ENCODE data around the gene CRYBB3. TPM values are rescaled to one million over a fixed set of nuclear protein-coding genes. Genes with fewer than 3 reads are reported as not detected.

CRYBB3 gene
- total and polyA plus RNA-seq, 2 of the 4 experiments (the other 2 are of a cell fraction) = not detected

- no peak overlapping the region for H3K56ac ChIP-seq (ENCODE audit: extremely low read depth, insufficient read depth, low read length)
- H3K4ac ChIP-seq (ENCODE audit: low read depth, low read length) = no peak overlapping the region
- H2BK120ac ChIP-seq (ENCODE audit: low read depth, low read length) = no peak overlapping the region
- H3K27ac ChIP-seq (ENCODE audit: insufficient read depth, low read length) = no peak overlapping the region
- H3K4me1 ChIP-seq (ENCODE audit: control insufficient read depth, insufficient read depth, low read length) = no peaks in the 10 kb centered on the region
- H3K9ac ChIP-seq (ENCODE audit: low read depth, low read length) = no peak overlapping the region
- H4K5ac ChIP-seq (ENCODE audit: low read depth, low read length) = no peak overlapping the region
- H4K91ac ChIP-seq (ENCODE audit: insufficient read depth, low read depth, low read length) = no peak overlapping the region
- no peaks in the 10 kb centered on the region for H3K79me1 ChIP-seq (ENCODE audit: low read depth in 1 of 2, low read length in 2 of 2)
- no peak overlapping the region for H2BK5ac ChIP-seq (ENCODE audit: low read depth, low read length, poor library complexity, severe bottlenecking)
- WGBS, 2 experiments (ENCODE audit: extremely low coverage in 2 of 2, insufficient read length in 1 of 2) = no CpG with 5 or more reads among the region's 3 CpGs
- no peaks in the 10 kb centered on the region for H4K20me1 ChIP-seq (ENCODE audit: insufficient read depth, low read length)
- in situ Hi-C loops (cut with MboI; ENCODE audit: low sequenced_read_pairs) = no loop called here
- TF ChIP-seq BHLHE40 (IDR thresholded peaks at IDR 0.05; ENCODE audit: low read depth, low read length) (no peak), MAFK (IDR thresholded peaks at IDR 0.05; ENCODE audit: low read depth, low read length) (no peak), MAZ (IDR thresholded peaks at IDR 0.05; ENCODE audit: borderline replicate concordance, low read depth, low read length) (no peak)
- no peaks in the 10 kb centered on the region for H3K9me1 ChIP-seq (ENCODE audit: insufficient read depth, low read length)
- no peak overlapping the region for H3K23ac ChIP-seq (ENCODE audit: low read depth, low read length)
- no peak overlapping the region for H2AFZ ChIP-seq (replicated peaks; ENCODE audit: low read length, poor library complexity)
- H2AK9ac ChIP-seq (replicated peaks; ENCODE audit: low read depth, low read length, poor library complexity) = no peak overlapping the region
- H3K4me3 ChIP-seq (ENCODE audit: insufficient read depth, low read depth, low read length) = no peak overlapping the region
- ATAC-seq (ENCODE audit: low read depth) (no peak), DNase-seq (no peak)
- H3K14ac ChIP-seq (replicated peaks; ENCODE audit: low read depth, low read length) = no peak overlapping the region
- no peak overlapping the region for H2AK5ac ChIP-seq (ENCODE audit: low read depth, low read length)
- H3K36me3 ChIP-seq (ENCODE audit: control insufficient read depth, insufficient read depth, low read length) = no peaks in the 10 kb centered on the region
- dilution Hi-C loops (cut with HindIII; ENCODE audit: low sequenced_read_pairs, unreplicated experiment) = no loop called here
- intact Hi-C loops (cut with micrococcal nuclease) = no loop called here
- no peak overlapping the region for H3K18ac ChIP-seq (ENCODE audit: low read depth, low read length)
- no peak overlapping the region for H2BK20ac ChIP-seq (ENCODE audit: low read depth, low read length)
- H3K27me3 ChIP-seq (ENCODE audit: control insufficient read depth, insufficient read depth, low read length) = peaks cover 2% of the 10 kb centered on the region; the same call in 1 of the 2 replicates
- no peak overlapping the region for H3K4me2 ChIP-seq (ENCODE audit: low read depth, low read length)
- H2BK15ac ChIP-seq (ENCODE audit: low read depth, low read length) = no peak overlapping the region
- ChIA-PET POLR2A (ENCODE audit: unreplicated experiment) (no interaction called here), CTCF (no interaction called here)
- H4K8ac ChIP-seq (ENCODE audit: low read depth in 2 of 2, low read length in 2 of 2) = no peak overlapping the region
- no TSS peak for BruUV-seq (replicated peaks)
- H3K9me3 ChIP-seq (ENCODE audit: control insufficient read depth, insufficient read depth, low read length) = peaks cover 6% of the 10 kb centered on the region
Measured at GRCh38 chr22:25176799-25177198, 22.9 kb upstream of the CRYBB3 start.
